GM12873 (cell line): ENCODE results near the gene ZFY.

ENCODE experiments used
- TF ChIP-seq, protein P1 (sequence below): IDR thresholded peaks from 2 replicates; pipeline ENCODE4 v1.5.1; 2012; ENCODE audit warnings: low read depth, mild to moderate bottlenecking, moderate library complexity, low read length, control low read depth; ENCODE audit not compliant: insufficient read depth; ENCODE audit errors: missing control alignments

Gene ZFY

DNA sequence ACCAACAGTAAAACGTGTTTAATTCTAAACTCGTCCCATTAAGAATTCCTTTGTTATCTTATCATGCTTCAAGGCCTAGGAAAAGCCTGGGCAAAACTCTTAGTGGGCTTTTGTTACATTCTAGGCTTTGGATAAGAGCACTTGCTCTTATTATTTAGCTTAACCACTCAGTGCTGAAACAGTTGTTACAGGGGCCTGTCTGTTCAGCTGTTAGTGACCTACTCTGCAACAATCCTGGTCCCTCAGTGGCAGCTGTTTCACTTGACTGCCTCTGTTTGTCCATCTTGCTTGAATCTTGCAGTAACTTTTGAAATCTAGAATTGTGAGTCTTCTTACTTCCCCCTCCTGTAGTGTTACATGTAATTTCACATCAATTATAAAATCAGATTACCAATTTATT is 88.4 kb downstream of the ZFY start:
- TF ChIP-seq, protein P1, sequence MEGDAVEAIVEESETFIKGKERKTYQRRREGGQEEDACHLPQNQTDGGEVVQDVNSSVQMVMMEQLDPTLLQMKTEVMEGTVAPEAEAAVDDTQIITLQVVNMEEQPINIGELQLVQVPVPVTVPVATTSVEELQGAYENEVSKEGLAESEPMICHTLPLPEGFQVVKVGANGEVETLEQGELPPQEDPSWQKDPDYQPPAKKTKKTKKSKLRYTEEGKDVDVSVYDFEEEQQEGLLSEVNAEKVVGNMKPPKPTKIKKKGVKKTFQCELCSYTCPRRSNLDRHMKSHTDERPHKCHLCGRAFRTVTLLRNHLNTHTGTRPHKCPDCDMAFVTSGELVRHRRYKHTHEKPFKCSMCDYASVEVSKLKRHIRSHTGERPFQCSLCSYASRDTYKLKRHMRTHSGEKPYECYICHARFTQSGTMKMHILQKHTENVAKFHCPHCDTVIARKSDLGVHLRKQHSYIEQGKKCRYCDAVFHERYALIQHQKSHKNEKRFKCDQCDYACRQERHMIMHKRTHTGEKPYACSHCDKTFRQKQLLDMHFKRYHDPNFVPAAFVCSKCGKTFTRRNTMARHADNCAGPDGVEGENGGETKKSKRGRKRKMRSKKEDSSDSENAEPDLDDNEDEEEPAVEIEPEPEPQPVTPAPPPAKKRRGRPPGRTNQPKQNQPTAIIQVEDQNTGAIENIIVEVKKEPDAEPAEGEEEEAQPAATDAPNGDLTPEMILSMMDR = no peak

DNA sequence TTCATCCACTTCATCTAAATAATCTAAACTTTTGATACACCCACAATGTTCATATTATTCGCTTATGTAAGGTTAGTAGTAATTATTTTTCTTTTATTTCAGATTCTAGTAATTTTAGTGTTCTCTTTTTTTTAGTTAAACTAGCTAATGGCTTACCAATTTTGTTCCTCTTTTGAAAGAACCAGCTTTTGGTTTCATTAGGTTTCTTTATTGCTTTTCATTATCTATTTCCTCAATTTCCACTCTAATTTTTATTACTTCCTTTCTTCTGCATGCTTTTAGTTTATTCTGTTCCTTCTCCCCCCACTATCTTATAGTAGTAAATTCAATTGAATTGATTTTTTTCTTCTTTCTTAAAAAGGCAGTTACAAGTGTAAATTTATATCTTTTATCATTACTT is 90.2 kb downstream of the ZFY start:
- TF ChIP-seq, protein P1 = no peak
